Parietal lobe (tissue), 1 donor: ENCODE data around the gene NOX3. TPM values are rescaled to one million over a fixed set of nuclear protein-coding genes. Genes with fewer than 3 reads are reported as not detected.

Source experiments
- total RNA-seq: library from RNA; depleted of rRNA; stranded (reverse); fragments of >200 nt; gene quantifications from one replicate; pipeline ENCODE4 v1.2.3, GENCODE V29; 2014

The NOX3 gene
- not detected for total RNA-seq

GRCh38 chr6:155455766-155456165 is at the start of gene NOX3:
NOX3 (minus strand) TSS chr6:155455839; CDS start chr6:155455800, 39 bp downstream.

Other genes with a start within 250 kb of the NOX3 start
- gene CLDN20, start 191.8 kb downstream of the NOX3 start, total RNA-seq: not detected
- 28.2 TPM for gene TFB1M, start 141.4 kb downstream of the NOX3 start, total RNA-seq